OCI-LY7 (cell line): ENCODE measurements around the gene EIF3A.

Experiments
- EZH2phosphoT487 ChIP-seq: fragments of 200-600 bp; sonication (generic); IDR thresholded peaks from 2 replicates; pipeline ENCODE4 v1.6.1; 2018; ENCODE audit warnings: low read depth, borderline replicate concordance, mild to moderate bottlenecking, mixed run types, antibody characterized with exemption, low read length, moderate library complexity, mixed read lengths
- TF ChIP-seq, protein P1 (sequence below): fragments of 200-600 bp; sonication (generic); conservative IDR thresholded peaks from 2 replicates; pipeline ENCODE4 v1.5.1; 2014; ENCODE audit warnings: mild to moderate bottlenecking, antibody characterized with exemption, low read length, moderate library complexity, mixed read lengths

DNA sequence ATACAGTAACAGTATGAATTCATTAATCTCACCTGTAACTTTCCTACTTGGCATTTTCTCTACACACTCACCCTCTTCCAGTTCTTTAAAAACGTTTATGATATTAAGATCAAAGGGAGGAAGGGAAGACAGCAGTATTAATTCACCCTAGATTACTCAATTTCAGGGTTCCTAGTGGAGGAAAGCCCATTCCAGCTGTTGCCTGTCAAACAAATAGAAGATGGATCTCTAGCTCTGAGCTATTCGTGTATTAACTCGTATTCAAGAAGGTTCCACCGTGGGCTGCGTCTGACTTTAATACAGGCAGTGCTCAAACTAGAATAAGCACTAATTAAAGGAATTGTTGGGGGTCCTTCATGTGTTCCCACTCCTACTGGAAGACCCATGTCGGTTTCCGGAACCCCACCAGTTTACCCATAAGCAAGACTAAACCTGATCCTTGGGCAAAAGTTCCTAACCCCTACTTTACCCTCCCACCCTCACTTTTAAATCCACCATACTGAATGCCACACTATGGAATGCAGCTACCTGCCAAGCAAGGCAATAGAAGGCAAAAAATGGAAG is 49.0 kb downstream of the EIF3A start:
- TF ChIP-seq, protein P1, sequence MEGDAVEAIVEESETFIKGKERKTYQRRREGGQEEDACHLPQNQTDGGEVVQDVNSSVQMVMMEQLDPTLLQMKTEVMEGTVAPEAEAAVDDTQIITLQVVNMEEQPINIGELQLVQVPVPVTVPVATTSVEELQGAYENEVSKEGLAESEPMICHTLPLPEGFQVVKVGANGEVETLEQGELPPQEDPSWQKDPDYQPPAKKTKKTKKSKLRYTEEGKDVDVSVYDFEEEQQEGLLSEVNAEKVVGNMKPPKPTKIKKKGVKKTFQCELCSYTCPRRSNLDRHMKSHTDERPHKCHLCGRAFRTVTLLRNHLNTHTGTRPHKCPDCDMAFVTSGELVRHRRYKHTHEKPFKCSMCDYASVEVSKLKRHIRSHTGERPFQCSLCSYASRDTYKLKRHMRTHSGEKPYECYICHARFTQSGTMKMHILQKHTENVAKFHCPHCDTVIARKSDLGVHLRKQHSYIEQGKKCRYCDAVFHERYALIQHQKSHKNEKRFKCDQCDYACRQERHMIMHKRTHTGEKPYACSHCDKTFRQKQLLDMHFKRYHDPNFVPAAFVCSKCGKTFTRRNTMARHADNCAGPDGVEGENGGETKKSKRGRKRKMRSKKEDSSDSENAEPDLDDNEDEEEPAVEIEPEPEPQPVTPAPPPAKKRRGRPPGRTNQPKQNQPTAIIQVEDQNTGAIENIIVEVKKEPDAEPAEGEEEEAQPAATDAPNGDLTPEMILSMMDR, result no peak
- TF ChIP-seq EZH2phosphoT487, result no peak
